Measurements from ENCODE around the gene ALAS1.

Gene ALAS1

DNA sequence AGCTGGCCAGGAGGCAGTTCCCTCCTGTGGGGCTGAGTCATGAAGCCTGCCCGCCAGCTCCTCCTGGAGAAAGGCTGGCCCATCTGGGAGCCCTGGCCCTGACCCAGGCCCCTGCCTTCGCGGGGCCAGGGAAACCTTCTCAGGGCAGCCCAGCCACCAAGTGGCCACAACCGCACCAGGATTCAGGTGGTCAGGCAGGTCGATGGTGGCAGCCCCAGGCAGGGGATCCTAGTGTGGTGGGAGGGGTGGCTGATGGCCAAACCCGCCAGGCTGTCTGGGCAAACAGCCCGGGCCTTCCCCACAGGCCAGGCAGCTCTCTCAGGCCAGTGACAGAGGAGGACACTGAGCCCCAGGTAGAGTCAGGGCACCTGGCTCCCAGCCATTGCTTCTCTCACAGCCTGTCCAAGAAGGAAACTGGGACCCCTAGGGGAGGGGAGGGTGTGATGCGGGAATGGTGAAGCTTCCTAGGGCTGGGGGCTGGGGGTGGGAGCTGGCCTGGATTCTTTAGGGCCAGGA, 39.8 kb downstream of the ALAS1 start:
- FAIRE-seq = no peak

DNA sequence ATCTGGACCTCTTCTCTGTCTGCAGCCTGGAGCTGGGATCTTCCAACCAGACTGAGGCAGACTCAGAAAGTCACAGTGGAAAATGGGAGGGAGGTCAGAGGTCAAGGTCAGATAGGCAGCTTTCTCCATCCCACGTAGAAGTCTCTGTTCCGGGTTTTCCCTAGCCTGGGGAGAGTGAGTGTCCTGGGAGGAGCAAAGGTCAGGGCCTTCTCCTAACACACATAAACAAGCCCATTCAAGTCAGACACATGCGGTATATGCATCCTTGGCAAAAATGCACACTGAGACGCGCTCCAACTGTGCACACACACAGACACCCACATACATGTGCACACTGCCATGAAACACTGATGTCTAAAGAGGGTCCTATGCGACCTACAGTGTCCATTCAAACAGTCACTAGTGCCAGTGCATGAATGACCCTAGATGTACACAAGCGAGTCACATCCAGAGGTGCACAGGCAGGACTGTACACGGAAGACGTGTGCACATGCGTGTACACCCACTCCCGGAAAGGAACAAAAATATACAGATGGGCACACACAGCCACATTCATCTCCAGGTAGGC, 40.3 kb downstream of the ALAS1 start:
- no peak for FAIRE-seq

DNA sequence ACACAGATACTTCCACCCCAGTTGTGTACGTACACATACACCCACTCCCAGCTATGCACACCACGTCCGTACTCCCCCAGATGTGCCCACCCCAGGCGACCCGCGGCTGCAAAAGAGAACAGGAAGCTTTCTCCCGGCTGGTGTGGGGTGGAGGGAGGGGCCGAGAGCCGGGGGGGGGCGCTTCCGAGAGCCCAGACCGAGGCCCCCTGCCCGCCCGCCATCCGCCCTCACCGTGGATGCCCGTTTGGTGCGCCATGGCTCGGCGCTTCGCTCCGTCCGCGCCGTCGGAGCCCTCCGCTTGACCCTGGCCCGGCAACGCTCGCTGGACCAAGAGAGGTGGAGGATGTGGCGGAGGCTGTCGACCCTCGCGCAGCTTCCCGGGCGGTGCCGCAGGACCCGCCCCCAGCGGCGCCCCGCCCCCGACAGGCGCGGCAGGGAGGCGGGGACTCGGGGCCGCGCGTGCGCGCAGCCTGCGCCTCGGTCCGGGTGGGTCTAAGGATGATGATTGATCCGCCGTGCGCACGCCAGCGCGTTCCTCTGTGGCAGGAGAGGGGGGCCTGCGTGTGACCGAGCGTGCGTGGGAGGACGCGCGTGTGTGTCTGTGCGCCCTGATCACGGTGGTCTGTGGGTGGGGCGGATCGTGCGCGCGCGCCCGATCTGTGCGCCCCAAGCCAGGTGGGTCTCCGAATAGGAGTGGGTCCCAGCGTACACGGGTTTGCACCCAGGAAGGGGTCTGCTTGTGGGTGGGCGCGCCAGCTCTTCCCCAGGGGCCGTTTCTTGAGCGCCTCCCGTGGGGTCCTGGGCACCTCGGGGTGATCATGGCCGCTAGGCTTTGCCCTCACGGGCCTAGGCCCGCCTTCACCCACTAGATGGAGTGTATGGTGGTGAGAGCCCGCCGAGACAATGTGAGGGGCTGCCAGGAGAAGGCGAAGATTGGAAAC, 41.1 kb downstream of the ALAS1 start, which contains the start of gene TWF2:
Gene TWF2, minus strand, starts transcription at position 398 of the 941 bp plus-strand sequence. Its CDS starts 142 bp downstream, at position 256.
- FAIRE-seq = no peak

DNA sequence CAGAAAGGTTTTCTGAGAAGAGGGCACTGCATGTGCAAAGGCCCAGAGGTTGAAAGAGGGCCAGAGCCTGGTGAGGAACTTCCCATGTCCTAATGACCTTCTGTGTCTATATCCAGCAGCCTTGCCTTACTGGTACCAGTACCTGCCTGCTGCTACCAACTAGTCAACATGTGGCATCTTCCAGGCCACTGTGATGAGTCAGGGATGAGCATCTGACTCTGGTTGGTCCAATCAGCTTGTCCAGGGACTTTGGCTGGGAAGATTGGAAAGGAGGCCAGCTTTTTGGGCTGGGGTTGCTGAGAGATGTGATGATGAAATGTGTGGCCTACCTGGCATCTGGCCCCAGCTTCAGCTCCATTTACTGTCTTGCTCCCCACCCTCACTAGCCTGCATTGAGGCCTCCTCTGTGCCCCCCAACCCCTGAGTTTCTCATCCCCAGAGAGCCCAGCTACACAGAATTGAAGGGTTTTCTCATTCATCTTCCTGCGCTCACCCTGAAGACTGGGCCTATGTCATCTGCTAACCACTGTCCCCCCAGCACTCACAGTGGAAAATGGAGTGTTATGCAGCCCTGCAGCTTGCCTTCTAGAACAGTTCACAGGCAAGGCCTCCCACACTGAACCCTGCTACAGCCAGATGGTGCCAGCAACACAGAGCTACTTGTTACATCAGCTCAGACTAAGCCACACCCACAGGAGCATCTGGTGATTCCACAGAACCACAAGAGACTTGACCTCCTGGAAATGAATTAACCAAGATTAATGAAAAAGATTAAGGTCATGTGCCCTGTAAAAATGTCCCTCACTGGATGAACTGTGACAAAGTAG, 42.3 kb downstream of the ALAS1 start:
- FAIRE-seq = no peak

DNA sequence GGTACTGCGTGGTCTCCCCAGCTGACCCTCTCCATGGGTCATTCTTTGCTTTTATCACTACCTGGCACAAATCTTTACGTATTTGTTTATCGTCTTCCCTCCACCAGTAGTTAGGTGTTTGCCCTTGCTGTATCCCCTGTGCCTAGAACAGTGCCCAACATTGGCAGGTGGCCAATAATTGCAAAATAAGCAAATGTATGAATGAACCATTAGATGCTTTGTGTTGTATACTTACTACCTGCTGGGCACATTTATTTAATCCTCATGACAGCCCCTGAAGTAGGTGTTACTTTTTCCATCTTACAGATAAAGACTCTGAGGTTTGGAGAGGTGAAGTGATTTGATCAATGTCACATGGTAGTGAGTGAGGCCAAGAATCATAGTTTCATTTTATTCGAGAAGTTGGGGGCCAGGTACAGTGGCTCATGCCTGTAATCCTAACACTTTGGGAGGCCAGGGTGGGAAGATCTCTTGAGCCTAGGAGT, 43.0 kb downstream of the ALAS1 start:
- FAIRE-seq = no peak

DNA sequence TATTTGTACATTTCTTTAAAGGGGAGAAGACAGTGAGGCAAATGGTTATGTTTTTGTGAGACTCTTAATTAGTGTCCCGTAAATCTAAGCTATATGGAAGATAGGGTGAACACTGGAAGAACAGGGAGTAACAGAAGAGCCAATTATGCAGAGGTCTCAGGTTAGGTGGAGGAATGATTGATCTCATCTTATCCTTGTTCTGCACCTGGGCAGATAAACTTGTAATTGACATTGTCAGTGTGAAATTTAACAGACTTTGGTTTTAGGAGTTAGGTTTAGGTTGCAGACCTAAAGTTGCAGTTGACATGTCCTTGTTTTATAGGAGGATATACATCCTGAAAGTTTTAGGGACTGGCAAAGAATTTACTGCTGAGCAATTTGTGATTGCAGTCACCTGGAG, 44.1 kb downstream of the ALAS1 start:
- no peak for FAIRE-seq

DNA sequence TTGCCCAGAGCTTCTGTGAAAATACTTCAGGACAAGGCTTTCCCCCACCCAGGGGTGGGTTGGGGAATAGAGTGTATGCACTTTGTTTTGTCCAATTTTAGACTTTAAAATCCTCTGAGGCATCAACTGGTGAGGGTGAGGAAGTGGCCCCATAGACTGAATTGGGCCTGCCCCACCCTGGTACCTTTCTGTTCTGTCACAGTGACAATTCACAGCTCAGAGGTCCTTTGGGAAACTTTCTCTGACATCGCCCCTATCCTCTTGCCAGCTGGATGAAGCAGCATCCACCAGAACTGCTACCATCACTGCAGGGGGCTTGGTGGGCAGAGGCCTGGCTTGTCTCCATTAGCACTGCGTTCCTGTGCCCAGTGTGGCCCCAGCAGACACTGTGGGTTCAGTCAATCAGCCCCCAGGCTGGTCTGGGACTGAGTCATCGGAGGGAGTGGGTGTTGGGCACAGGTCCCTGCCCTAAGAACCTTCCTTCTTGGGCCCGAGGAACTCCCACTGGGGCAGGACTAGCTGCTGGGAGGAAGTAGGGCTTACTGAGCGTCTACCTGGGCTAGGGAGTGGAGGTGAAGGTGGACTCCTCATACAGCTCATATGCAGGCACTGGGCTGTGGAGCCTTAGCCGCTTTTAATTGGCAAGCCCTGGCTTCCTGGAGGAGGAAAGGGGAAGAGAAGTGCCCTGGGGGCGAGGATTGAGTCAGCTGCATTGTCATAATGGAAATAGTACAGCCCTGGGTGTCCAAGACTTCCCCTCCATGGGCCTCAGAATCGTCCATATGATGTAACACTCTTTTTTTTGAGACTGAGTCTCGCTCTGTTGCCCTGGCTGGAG, 46.0 kb downstream of the ALAS1 start:
- FAIRE-seq = no peak

DNA sequence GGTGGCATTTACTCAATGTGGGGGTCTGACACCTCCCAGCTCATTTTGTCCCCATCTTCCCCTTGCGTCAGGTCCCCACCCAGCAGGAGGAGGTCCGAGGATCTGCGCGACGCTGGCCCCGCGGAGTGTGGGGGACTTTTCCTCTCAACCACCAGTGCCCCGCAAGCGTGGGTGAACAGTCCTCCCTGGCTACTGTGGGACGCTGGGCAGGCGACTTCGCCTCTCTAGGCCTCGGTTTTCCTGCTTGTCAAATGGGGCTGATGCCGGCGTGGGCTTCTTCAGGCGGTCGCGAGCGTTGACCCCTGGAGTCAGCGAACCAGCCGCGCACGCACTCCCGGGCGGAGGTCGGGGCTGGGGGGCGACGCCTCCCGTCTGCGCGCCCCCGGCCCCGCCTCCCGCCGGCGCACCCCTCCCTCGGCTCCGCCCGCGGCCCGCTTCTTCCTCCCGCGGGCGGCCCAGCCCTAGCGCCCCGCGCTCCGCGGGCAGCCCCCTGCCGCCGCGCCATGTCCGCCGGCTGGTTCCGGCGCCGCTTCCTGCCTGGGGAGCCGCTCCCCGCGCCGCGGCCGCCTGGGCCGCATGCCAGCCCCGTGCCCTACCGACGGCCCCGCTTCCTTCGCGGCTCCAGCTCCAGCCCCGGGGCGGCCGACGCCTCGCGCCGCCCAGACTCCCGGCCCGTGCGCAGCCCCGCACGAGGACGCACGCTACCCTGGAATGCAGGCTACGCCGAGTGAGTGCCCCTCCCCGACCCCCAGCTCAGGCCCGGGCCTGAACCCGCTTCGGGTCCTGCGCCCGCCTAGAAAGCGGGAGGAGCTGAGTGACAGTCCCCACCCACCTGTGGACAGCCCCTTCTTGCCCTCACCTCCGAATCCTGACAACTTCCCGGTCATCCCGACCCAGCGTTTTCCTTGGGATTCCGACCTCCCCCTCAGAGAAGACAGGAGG, 47.6 kb downstream of the ALAS1 start, which contains the start of gene PPM1M:
Gene PPM1M, plus strand, starts transcription at position 438 of the 942 bp plus-strand sequence. Its CDS starts 66 bp downstream, at position 504.
- FAIRE-seq = no peak

DNA sequence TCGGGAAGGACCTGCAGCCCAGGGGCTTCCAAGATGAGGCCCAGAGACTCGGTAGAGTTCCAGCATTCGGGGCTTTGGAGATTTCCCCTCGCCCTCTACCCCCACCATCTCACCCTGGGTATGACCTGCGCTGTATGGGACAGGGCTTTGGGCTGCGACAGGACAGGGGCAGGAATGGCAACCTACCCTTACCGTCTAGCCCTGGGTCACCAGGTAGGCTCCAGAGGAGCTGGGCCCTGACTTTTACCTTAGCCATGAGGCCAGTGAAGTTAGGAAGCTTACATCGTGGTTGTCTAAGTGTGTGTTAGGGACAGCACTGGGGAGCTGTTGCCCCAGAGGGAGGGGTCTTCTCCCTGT, 48.3 kb downstream of the ALAS1 start:
- FAIRE-seq = no peak

DNA sequence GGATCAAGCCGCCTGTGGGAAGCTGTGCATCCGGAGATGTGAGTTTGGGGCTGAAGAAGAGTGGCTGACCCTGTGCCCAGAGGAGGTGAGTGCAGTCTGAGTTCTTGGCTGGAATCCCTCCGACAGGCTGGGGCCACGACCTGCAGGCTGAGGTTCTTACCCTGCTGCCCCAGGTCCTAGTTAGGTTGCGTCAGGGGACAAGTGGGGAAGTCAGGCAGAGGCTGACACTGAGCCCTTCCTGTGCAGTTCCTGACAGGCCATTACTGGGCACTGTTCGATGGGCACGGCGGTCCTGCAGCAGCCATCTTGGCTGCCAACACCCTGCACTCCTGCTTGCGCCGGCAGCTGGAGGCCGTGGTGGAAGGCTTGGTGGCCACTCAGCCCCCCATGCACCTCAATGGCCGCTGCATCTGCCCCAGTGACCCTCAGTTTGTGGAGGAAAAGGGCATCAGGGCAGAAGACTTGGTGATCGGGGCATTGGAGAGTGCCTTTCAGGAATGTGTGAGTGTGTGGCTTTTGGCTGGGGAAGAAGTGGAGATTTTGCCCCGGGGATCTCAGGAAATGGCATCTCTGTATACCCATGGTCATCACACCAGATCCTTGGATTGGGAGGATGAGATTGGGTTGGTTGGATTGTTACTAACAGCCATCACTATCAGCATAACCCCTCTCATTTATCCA, 48.9 kb downstream of the ALAS1 start:
- no peak for FAIRE-seq

DNA sequence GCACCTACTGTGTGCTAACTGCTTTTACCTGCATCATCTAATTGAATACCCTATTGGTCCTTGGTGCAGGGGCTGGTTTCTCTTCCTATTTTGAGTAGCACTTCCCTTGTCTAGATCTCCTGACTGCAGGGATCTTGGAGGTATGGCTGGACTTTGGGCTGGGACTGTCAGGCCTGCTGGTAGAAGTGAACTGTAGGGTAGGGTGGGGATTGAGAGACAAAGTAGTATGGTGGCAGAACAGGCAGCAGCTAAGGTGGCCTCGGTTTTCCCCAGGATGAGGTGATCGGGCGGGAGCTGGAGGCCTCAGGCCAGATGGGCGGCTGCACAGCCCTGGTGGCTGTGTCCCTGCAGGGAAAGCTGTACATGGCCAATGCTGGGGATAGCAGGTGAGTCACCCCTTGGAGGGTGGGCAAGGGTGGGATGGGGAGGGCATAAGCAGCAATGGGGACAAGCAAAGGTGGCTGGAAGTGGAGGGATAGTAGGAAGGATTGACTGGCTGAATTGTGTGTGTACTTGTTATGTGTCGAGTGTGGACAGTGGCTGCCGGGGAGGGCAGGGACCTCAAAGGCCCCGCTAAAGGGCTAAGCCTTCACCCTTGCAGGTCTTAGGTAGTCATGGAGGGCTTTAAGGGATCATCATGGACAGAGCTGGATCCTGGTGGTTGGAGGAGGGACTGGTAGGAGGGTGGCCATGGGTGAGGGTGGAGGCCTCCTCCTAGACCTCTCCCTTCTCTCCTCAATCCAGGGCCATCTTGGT, 49.6 kb downstream of the ALAS1 start:
- FAIRE-seq = no peak

DNA sequence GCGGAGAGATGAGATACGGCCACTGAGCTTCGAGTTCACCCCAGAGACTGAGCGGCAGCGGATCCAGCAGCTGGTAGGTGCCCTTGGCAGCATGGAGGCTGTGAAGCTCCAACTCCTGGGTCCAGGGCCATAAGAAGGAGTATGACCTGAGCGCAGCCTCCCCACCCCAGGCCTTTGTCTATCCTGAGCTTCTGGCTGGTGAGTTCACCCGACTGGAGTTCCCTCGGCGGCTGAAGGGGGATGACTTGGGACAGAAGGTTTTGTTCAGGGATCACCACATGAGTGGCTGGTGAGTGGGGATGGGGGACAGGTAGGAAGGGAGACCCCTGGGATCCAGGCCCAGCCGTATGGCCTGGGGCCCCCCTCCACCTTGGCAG, 50.2 kb downstream of the ALAS1 start:
- no peak for FAIRE-seq

DNA sequence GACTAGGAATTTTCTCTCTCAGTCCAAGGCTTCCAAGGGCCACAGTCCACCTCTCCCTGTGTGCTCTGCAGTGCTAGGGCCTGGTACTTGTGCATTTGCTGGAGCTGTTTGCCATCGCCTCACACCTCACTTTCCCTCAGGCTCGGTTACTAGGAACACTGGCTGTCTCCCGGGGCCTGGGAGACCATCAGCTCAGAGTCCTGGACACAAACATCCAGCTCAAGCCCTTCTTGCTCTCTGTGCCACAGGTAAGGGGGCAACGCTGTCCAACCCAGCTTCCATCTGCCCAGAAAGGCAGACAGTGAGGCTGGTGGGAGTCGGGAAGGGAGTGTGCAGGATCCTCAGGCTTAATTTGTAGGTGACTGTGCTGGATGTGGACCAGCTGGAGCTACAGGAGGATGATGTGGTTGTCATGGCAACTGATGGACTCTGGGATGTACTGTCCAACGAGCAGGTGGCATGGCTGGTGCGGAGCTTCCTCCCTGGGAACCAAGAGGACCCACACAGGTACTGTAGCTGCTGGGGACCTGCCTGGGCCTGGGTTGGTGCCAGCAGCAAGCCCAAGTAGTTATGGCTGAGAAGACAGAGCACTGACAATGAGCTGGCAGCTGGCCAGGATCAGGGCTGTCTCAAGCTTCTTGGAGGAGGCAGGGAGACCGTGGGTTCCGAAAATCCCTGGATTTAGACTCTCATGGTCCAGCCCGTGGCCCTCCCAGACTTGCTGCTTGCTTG, 51.0 kb downstream of the ALAS1 start:
- no peak for FAIRE-seq

DNA sequence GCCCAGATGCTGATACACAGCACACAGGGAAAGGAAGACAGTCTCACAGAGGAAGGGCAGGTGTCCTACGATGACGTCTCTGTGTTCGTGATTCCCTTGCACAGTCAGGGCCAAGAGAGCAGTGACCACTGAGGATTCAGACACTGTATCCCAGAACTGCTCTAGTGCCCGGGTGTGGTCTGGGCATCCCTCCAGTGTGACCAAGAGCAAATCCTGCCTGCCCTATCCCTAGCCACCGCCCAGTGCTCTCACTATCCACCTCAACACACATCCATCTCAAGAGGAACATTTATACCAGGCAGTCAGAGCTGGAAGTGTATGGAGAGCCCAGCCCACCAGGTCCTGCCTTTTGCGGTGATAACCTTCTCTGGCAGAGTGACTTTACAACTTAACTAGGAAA, 51.7 kb downstream of the ALAS1 start:
- no peak for FAIRE-seq

DNA sequence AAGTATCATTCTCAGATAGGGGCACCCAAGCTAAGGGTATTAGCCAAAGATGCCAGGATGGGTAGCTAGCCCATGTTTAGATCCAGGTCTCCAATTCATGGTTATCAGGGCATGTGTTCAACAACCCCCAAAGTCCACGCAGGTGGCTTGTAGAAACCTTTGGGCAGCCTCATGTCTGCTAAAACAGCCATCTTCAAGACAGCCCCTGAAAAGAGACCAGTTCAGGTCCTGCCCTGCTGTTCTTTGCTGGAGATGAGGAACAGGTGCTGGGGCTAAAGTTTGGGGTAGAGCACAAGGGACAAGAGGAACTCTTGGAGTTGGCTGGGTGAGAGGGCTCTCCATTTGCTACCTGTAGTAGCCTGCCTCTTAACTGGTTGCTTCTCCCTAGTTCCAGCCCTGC, 52.2 kb downstream of the ALAS1 start:
- no peak for FAIRE-seq

DNA sequence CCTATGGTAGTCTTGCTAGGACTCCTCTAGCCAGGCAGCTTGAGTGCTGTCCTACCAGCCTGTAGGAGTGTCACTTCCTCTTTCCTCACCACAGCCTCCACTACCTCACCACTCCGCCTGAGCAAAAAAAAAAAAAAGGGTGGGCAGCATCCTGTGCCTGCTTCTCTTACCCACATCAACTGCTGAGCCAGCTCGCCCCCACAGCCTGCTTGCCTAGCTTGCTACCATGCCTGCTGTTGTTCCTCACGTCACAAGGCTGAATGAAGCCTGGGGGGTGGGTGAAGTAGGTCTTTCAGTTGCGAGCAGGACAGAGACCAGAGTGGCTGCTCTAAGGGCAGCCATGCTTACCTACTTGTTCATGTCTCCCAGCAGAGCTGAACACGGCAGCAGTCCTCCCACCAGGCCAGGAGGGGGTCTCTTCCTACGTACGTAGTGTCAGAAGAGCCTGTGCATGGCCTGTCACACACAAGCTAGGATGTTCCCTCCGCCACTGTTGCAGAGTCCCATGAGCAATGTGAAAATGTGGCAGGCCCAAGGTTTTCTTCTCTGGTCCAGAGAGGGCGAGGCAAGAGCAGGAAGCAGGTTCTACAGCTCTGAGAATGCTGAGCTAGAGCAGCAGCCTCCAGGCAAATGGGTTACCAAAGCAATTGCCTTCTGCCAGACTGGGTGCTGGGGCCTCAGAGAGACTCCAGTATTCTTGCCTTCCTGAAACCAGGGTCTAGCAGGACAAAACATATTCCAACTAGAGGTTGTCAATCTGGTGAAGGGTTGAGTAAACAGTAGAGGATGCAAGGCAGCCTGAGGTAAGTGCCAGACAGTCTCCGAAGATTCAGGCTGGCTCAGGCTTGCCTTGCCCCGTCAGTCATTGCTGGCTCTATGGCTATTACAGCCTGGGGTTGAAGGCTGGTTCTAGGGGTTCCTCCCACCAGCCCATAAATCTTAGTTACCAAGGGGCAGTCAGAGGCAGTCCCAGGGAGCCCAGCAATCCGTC, 55.6 kb downstream of the ALAS1 start:
- no peak for FAIRE-seq

DNA sequence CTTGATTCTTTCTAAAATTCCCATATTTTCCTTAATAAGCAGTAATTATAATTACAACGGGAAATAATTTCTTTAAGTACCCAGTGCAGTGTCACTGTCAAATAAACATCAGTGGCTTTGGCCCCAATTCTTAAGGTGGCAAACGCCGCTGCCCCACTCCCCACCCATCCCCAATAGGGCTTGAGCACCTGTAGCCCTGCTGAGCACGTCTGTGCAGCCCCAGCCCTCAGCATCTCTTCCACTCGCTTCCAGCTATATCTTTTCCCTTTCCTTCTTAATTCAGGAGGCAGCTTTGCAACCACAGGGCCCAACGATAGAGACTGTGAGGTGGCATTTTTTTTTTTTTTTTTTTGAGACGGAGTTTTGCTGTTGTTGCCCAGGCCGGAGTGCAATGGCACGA, 56.6 kb downstream of the ALAS1 start:
- FAIRE-seq = no peak

DNA sequence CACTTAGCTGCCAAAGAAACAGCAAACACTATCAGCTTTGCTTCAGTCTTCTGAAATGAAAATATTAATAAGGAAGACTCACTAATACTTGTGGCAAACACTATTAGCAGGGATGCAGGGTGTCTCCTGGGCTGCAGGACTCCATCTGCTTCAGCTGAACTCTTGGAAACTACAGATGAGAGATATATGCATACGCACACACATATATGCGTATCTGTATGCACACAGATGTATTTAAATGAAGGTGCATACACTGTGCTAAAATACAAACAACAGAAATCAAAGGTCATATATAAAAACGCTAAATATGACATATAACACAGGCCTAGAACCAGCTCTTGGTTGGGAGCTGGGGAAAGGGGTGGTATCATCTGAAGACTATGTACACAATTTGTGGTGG, 58.2 kb downstream of the ALAS1 start:
- no peak for FAIRE-seq

Measured in G401.6 (cell line).